Measurements from ENCODE around the gene PCNX1.

PCNX1 gene

GRCh38 chr14:71022012-71022869 is 115.0 kb downstream of the PCNX1 start:
- no peak for DNase-seq (ENCODE audit: low read depth, low spot score)
- in situ Hi-C loops (cut with HindIII; ENCODE audit: low sequenced_read_pairs) = no loop called here
- no peak for TF ChIP-seq CTCF (IDR thresholded peaks at IDR 0.05; ENCODE audit: low read depth, low read length)
- H3K4me3 ChIP-seq (ENCODE audit: low read depth, low read length) = no peak overlapping the region

GRCh38 chr14:71022939-71023338 is 115.7 kb downstream of the PCNX1 start:
- in situ Hi-C loops (cut with HindIII; ENCODE audit: low sequenced_read_pairs) = no loop called here
- H3K4me3 ChIP-seq (ENCODE audit: low read depth, low read length) = no peak overlapping the region
- DNase-seq (ENCODE audit: low read depth, low spot score) = no peak
- TF ChIP-seq CTCF (IDR thresholded peaks at IDR 0.05; ENCODE audit: low read depth, low read length) = no peak

- no peak for TF ChIP-seq CTCF (IDR thresholded peaks at IDR 0.05; ENCODE audit: low read depth, low read length)
- in situ Hi-C loops (cut with HindIII; ENCODE audit: low sequenced_read_pairs) = no loop called here
- no peak for DNase-seq (ENCODE audit: low read depth, low spot score)
- H3K4me3 ChIP-seq (ENCODE audit: low read depth, low read length) = no peak overlapping the region
These were observed 122.0 kb downstream of the PCNX1 start for GRCh38 chr14:71029236-71029781.

DNA sequence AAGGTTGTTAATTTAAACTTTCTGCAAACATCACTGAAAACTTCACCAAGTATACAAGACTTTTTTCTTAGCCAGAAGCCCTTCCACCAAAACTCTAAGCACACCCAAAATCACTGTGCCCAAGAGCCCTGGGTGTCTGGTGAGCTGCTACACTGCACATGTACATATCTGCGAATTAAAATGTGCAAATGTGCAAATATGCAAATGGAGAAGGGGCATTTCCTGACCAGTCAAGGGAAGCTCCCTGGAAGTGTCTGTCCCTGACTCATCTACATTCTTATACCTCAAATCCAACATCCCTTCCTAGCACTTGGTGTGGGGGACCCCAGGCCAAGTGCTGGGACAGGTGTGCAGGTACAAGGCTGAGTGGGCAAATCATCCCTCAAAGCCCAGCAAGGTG is 123.7 kb downstream of the PCNX1 start:
- H3K4me3 ChIP-seq (ENCODE audit: low read depth, low read length) = no peak overlapping the region

GRCh38 chr14:71036433-71036832 is 129.2 kb downstream of the PCNX1 start:
- in situ Hi-C loops (cut with HindIII; ENCODE audit: low sequenced_read_pairs) = no loop called here
- no peak for TF ChIP-seq CTCF (IDR thresholded peaks at IDR 0.05; ENCODE audit: low read depth, low read length)
- no peak for DNase-seq (ENCODE audit: low read depth, low spot score)
- no peak overlapping the region for H3K4me3 ChIP-seq (ENCODE audit: low read depth, low read length)

More for the DNA sequence above, 123.7 kb downstream of the PCNX1 start:
- DNase-seq (ENCODE audit: low read depth, low spot score) = no peak
- in situ Hi-C loops (cut with HindIII; ENCODE audit: low sequenced_read_pairs) = no loop called here
- TF ChIP-seq CTCF (IDR thresholded peaks at IDR 0.05; ENCODE audit: low read depth, low read length) = no peak

- TF ChIP-seq CTCF (IDR thresholded peaks at IDR 0.05; ENCODE audit: low read depth, low read length) = no peak
- in situ Hi-C loops (cut with HindIII; ENCODE audit: low sequenced_read_pairs) = no loop called here
- DNase-seq (ENCODE audit: low read depth, low spot score) = no peak
- H3K4me3 ChIP-seq (ENCODE audit: low read depth, low read length) = no peak overlapping the region
These were observed 141.1 kb downstream of the PCNX1 start for GRCh38 chr14:71048393-71048792.
